Fibroblast of the aortic adventitia (primary cell): ENCODE results near the gene ELAVL4. TPM values are rescaled to one million over a fixed set of nuclear protein-coding genes. Genes with fewer than 3 reads are reported as not detected.
"Not testable (repeated sequence)": the region's sequence is repeated elsewhere in the genome, so short reads cannot be mapped to it uniquely, and the experiment has no call there.

ENCODE experiments used
- DNase-seq: peaks from one replicate; pipeline ENCODE4 v3.0.0-alpha.2; 2010; ENCODE audit warnings: low read depth
- H3K4me3 ChIP-seq: 2 replicates; pipeline ENCODE4 v1.5.1; 2011; ENCODE audit warnings: low read depth, mild to moderate bottlenecking, control low read depth, low read length, moderate library complexity
- CTCF ChIP-seq: IDR thresholded peaks from 2 replicates; pipeline ENCODE4 v1.5.1; 2011; ENCODE audit warnings: mild to moderate bottlenecking, low read length, control low read depth, inconsistent platforms; ENCODE audit not compliant: insufficient read depth
- total RNA-seq: library from RNA; depleted of rRNA; stranded (reverse); fragments of >200 nt; gene quantifications from 2 replicates; pipeline ENCODE4 v1.2.3, GENCODE V29; 2012; ENCODE audit warnings: low replicate concordance

ELAVL4 gene
- total RNA-seq, 1 donor, result not detected

GRCh38 chr1:50156241-50157010 lies 47.7 kb downstream of the ELAVL4 start:
- no peak for TF ChIP-seq CTCF
- no peak for DNase-seq
- H3K4me3 ChIP-seq, result no peak overlapping the region

- H3K4me3 ChIP-seq, result no peak overlapping the region
- no peak for TF ChIP-seq CTCF
- no peak for DNase-seq
Observed at GRCh38 chr1:50157306-50157941, 48.7 kb downstream of the ELAVL4 start.

GRCh38 chr1:50158421-50158820 lies 49.7 kb downstream of the ELAVL4 start:
- no peak for TF ChIP-seq CTCF
- DNase-seq, result no peak
- H3K4me3 ChIP-seq, result no peak overlapping the region

GRCh38 chr1:50163680-50164079 lies 55.0 kb downstream of the ELAVL4 start:
- no peak overlapping the region for H3K4me3 ChIP-seq
- no peak for TF ChIP-seq CTCF
- DNase-seq, result no peak

- DNase-seq, H3K4me3 ChIP-seq: not testable (repeated sequence)
Observed at GRCh38 chr1:50166351-50166750, 57.6 kb downstream of the ELAVL4 start.

GRCh38 chr1:50172299-50172698 lies 63.6 kb downstream of the ELAVL4 start:
- H3K4me3 ChIP-seq, result no peak overlapping the region
- no peak for DNase-seq
- no peak for TF ChIP-seq CTCF

GRCh38 chr1:50174101-50174500 lies 65.4 kb downstream of the ELAVL4 start:
- DNase-seq, result no peak
- TF ChIP-seq CTCF, result no peak
- no peak overlapping the region for H3K4me3 ChIP-seq
